HCT116 (cell line): Measurements from ENCODE around the gene RHBDD2. TPM values are rescaled to one million over a fixed set of nuclear protein-coding genes. Genes with fewer than 3 reads are reported as not detected.

Experiments
- ATAC-seq: fragments of 200-7000 bp; cut with Tn5 transposase; 2 replicates; pipeline ENCODE4 v1.9.1; 2020; ENCODE audit warnings: mild to moderate bottlenecking, moderate library complexity
- BruUV-seq: library from RNA; stranded (reverse); fragments of 400-500 nt; replicated peaks from 2 replicates; lab custom pipeline; 2021; lab: Mats Ljungman, UMichigan
- CTCF ChIA-PET: fragments of 300-600 bp; sonication (Branson Sonifier 250); formaldehyde crosslinking; loops from one replicate; lab custom pipeline; 2021; ENCODE audit warnings: antibody characterized with exemption; lab: Charles Lee
- POLR2A ChIA-PET: fragments of 300-600, 350-600 bp; sonication (Branson Sonifier 250); formaldehyde crosslinking; loops from one replicate; lab custom pipeline; 2021; ENCODE audit warnings: antibody characterized with exemption; lab: Charles Lee
- RAD21 ChIA-PET, 2 experiments: fragments of 300-600 bp; sonication (Branson Sonifier 250); formaldehyde crosslinking; loops; one replicate each; lab custom pipeline; 2023; ENCODE audit warnings: low total read pairs in 2 of 2; ENCODE audit not compliant: uncharacterized antibody in 2 of 2, unreplicated experiment in 2 of 2, low non-redundant PET in 1 of 2; lab: Charles Lee
- DNase-seq: peaks from one replicate; pipeline ENCODE4 v3.0.0-alpha.2; 2010; ENCODE audit warnings: low read depth, low spot score
- H2AFZ ChIP-seq: fragments of 200-600 bp; shearing (Covaris generic), sonication (generic); 2 replicates; pipeline ENCODE4 v1.6.1; 2017; ENCODE audit warnings: low read depth, mixed run types, mixed read lengths, antibody characterized with exemption, low read length; ENCODE audit not compliant: poor library complexity, severe bottlenecking
- H3K27ac ChIP-seq: 2 replicates; pipeline ENCODE4 v1.5.1; 2012; ENCODE audit warnings: low read depth, low read length
- H3K27me3 ChIP-seq: fragments of 200-600 bp; sonication (generic); 2 replicates; pipeline ENCODE4 v1.6.1; 2016; ENCODE audit warnings: mixed run types, low read length, mixed read lengths; ENCODE audit not compliant: insufficient read depth
- H3K36me3 ChIP-seq, 2 experiments: fragments of 200-500 bp in 1 of 2; fragments of 200-600 bp in 1 of 2; sonication (Bioruptor generic) in 1 of 2; sonication (generic) in 1 of 2; 2 replicates each; pipeline versions ENCODE4 v1.5.1 to v1.6.1; 2014 to 2016; ENCODE audit warnings: low read length in 2 of 2, inconsistent platforms in 1 of 2, mixed read lengths in 1 of 2, mixed run types in 1 of 2; ENCODE audit not compliant: insufficient read depth in 2 of 2, control insufficient read depth in 1 of 2
- H3K4me1 ChIP-seq, 2 experiments: fragments of 200-600 bp in 1 of 2; sonication (generic) in 1 of 2; 2 replicates each; pipeline versions ENCODE4 v1.5.1 to v1.6.1; 2012 to 2017; ENCODE audit warnings: low read length in 2 of 2, inconsistent platforms in 1 of 2, mild to moderate bottlenecking in 1 of 2, mixed read lengths in 1 of 2, mixed run types in 1 of 2, moderate library complexity in 1 of 2; ENCODE audit not compliant: insufficient read depth in 2 of 2, control insufficient read depth in 1 of 2
- H3K4me2 ChIP-seq: fragments of 200-600 bp; sonication (generic); 2 replicates; pipeline ENCODE4 v1.6.1; 2017; ENCODE audit warnings: mixed run types, low read length, mixed read lengths
- H3K4me3 ChIP-seq, 2 experiments: fragments of 200-600 bp in 1 of 2; sonication (generic) in 1 of 2; replicated peaks in 1 of 2; 2 replicates each; pipeline ENCODE4 v1.5.1; 2011 to 2016; ENCODE audit warnings: low read length in 2 of 2, control low read depth in 1 of 2, low read depth in 1 of 2, mild to moderate bottlenecking in 1 of 2, mixed read lengths in 1 of 2, mixed run types in 1 of 2
- H3K79me2 ChIP-seq: fragments of 200-600 bp; sonication (generic); 2 replicates; pipeline ENCODE4 v1.6.1; 2017; ENCODE audit warnings: mild to moderate bottlenecking, mixed run types, low read length, moderate library complexity, mixed read lengths; ENCODE audit not compliant: insufficient read depth
- H3K9ac ChIP-seq: fragments of 200-600 bp; sonication (generic); 2 replicates; pipeline ENCODE4 v1.6.1; 2016; ENCODE audit warnings: low read length, mixed read lengths
- H3K9me2 ChIP-seq: fragments of 200-600 bp; sonication (generic), shearing (Covaris generic); 2 replicates; pipeline ENCODE4 v1.6.1; 2017; ENCODE audit warnings: mixed run types, mild to moderate bottlenecking, moderate library complexity; ENCODE audit not compliant: insufficient read depth
- H3K9me3 ChIP-seq, 2 experiments: fragments of 200-500 bp in 1 of 2; fragments of 200-600 bp in 1 of 2; sonication (Bioruptor generic) in 1 of 2; sonication (generic) in 1 of 2; 2 replicates each; pipeline ENCODE4 v1.6.1; 2014 to 2017; ENCODE audit warnings: low read length in 2 of 2, mixed read lengths in 2 of 2, inconsistent platforms in 1 of 2, low read depth in 1 of 2, mild to moderate bottlenecking in 1 of 2, mixed run types in 1 of 2, moderate library complexity in 1 of 2; ENCODE audit not compliant: control insufficient read depth in 1 of 2, insufficient read depth in 1 of 2
- H4K20me1 ChIP-seq: fragments of 200-600 bp; sonication (generic), shearing (Covaris generic); 2 replicates; pipeline ENCODE4 v1.6.1; 2017; ENCODE audit warnings: mixed run types, mild to moderate bottlenecking, moderate library complexity; ENCODE audit not compliant: insufficient read depth
- ATF3 ChIP-seq: IDR thresholded peaks from 2 replicates; pipeline ENCODE4 v1.6.1; 2012
- CBX3 ChIP-seq: IDR thresholded peaks from 2 replicates; pipeline ENCODE4 v1.6.1; 2012; ENCODE audit warnings: low read depth
- CEBPB ChIP-seq: IDR thresholded peaks from 2 replicates; pipeline ENCODE4 v1.6.1; 2012; ENCODE audit warnings: low read depth
- EGR1 ChIP-seq: IDR thresholded peaks from 2 replicates; pipeline ENCODE4 v1.6.1; 2012; ENCODE audit warnings: low read depth
- ELF1 ChIP-seq: IDR thresholded peaks from 2 replicates; pipeline ENCODE4 v1.6.1; 2012; ENCODE audit warnings: low read depth, borderline replicate concordance
- EZH2 ChIP-seq: fragments of 200-600 bp; sonication (generic); IDR thresholded peaks from 2 replicates; pipeline ENCODE4 v1.6.1; 2017; ENCODE audit warnings: antibody characterized with exemption, mixed run types
- EZH2phosphoT487 ChIP-seq: fragments of 200-600 bp; IDR thresholded peaks from 2 replicates; pipeline ENCODE4 v1.6.1; 2018; ENCODE audit warnings: antibody characterized with exemption, borderline replicate concordance
- FOSL1 ChIP-seq: IDR thresholded peaks from 2 replicates; pipeline ENCODE4 v1.6.1; 2012; ENCODE audit warnings: low read depth
- JUND ChIP-seq: IDR thresholded peaks from 2 replicates; pipeline ENCODE4 v1.6.1; 2012
- POLR2A ChIP-seq: IDR thresholded peaks from 2 replicates; pipeline ENCODE4 v1.7.0; 2011; ENCODE audit warnings: borderline replicate concordance; ENCODE audit not compliant: insufficient read depth, insufficient read length; ENCODE audit errors: extremely low read depth
- RAD21 ChIP-seq: IDR thresholded peaks from 2 replicates; pipeline ENCODE4 v1.6.1; 2012; ENCODE audit warnings: low read depth, mild to moderate bottlenecking
- SIN3A ChIP-seq: IDR thresholded peaks from 2 replicates; pipeline ENCODE4 v1.6.1; 2012; ENCODE audit warnings: low read depth
- SP1 ChIP-seq: IDR thresholded peaks from 2 replicates; pipeline ENCODE4 v1.6.1; 2012; ENCODE audit warnings: low read depth
- SRF ChIP-seq: IDR thresholded peaks from 2 replicates; pipeline ENCODE4 v1.6.1; 2012; ENCODE audit warnings: low read depth
- TCF7L2 ChIP-seq: IDR thresholded peaks from 2 replicates; pipeline ENCODE4 v1.7.0; 2011; ENCODE audit warnings: borderline replicate concordance, inconsistent platforms; ENCODE audit not compliant: insufficient read depth, insufficient read length; ENCODE audit errors: extremely low read depth
- YY1 ChIP-seq: IDR thresholded peaks from 2 replicates; pipeline ENCODE4 v1.6.1; 2011; ENCODE audit warnings: low read length, low read depth, moderate library complexity, mild to moderate bottlenecking; ENCODE audit not compliant: insufficient replicate concordance; ENCODE audit errors: extremely low read depth
- ZBTB33 ChIP-seq: IDR thresholded peaks from 2 replicates; pipeline ENCODE4 v1.6.1; 2011; ENCODE audit warnings: mild to moderate bottlenecking, low read length, moderate library complexity; ENCODE audit not compliant: insufficient replicate concordance; ENCODE audit errors: extremely low read depth
- ZFX ChIP-seq: fragments of 450-650 bp; IDR thresholded peaks from 2 replicates; pipeline ENCODE4 v1.6.1; 2017
- ZNF274 ChIP-seq: fragments of 200-500 bp; sonication (Bioruptor generic); IDR thresholded peaks from 2 replicates; pipeline ENCODE4 v1.6.1; 2014; ENCODE audit warnings: mild to moderate bottlenecking, low read depth, low read length, inconsistent platforms
- intact Hi-C: fragments of 100-400 bp; cut with micrococcal nuclease; formaldehyde crosslinking; loops from 2 replicates; pipeline ENCODE4 v1.10.0; 2022
- total RNA-seq: library from RNA; stranded (reverse); gene quantifications from one replicate; pipeline ENCODE4 v1.2.1, GENCODE V29; 2021; ENCODE audit not compliant: unreplicated experiment

The RHBDD2 gene
- total RNA-seq, 1 experiment from 2014 or later: 42.9 TPM

- no peak overlapping the region for H3K27ac ChIP-seq
- no peak for DNase-seq
- BruUV-seq: no TSS peak
- no peaks in the 10 kb centered on the region for H3K27me3 ChIP-seq
- CTCF ChIA-PET: no interaction called here
- H3K4me3 ChIP-seq: no peak overlapping the region
- H3K9me2 ChIP-seq: no peaks in the 10 kb centered on the region
- RAD21 ChIA-PET: no interaction called here
- ATAC-seq: no peak
- no peaks in the 10 kb centered on the region for H4K20me1 ChIP-seq
- POLR2A ChIA-PET: no interaction called here
- no peak overlapping the region for H2AFZ ChIP-seq
- no peaks in the 10 kb centered on the region for H3K36me3 ChIP-seq
- no peaks in the 10 kb centered on the region for H3K4me1 ChIP-seq
- intact Hi-C loops: no loop called here
- no peaks in the 10 kb centered on the region for H3K79me2 ChIP-seq
- no peak overlapping the region for H3K4me2 ChIP-seq
- no peak overlapping the region for H3K9ac ChIP-seq
- no peak for TF ChIP-seq EGR1
- TF ChIP-seq SRF: no peak
- no peak for TF ChIP-seq ATF3
- TF ChIP-seq ZFX: no peak
- TF ChIP-seq EZH2: no peak
- no peak for TF ChIP-seq SIN3A
- TF ChIP-seq CEBPB: no peak
- TF ChIP-seq YY1: no peak
- TF ChIP-seq FOSL1: no peak
- no peak for TF ChIP-seq RAD21
- TF ChIP-seq TCF7L2: no peak
- TF ChIP-seq ELF1: no peak
- no peak for TF ChIP-seq SP1
- no peak for TF ChIP-seq EZH2phosphoT487
- no peak for TF ChIP-seq ZBTB33
- no peak for TF ChIP-seq CBX3
- no peak for TF ChIP-seq JUND
- TF ChIP-seq POLR2A: no peak
- TF ChIP-seq ZNF274: no peak
- no peaks in the 10 kb centered on the region for H3K9me3 ChIP-seq
These were observed 43.0 kb upstream of the RHBDD2 start for GRCh38 chr7:75835688-75836285.
